22Rv1 (cell line): Measurements from ENCODE around the gene DIPK2A.

Source experiments
- H3K27ac ChIP-seq: fragments of 450-650 bp; 2 replicates; pipeline ENCODE4 v1.5.1; 2017
- ZFX ChIP-seq: fragments of 450-650 bp; IDR thresholded peaks from 2 replicates; pipeline ENCODE4 v1.6.1; 2017; ENCODE audit warnings: antibody characterized with exemption, borderline replicate concordance
- TF ChIP-seq, protein P1 (sequence below): fragments of 450-650 bp; IDR thresholded peaks from 2 replicates; pipeline ENCODE4 v1.5.1; 2017; ENCODE audit warnings: mild to moderate bottlenecking

DIPK2A gene

DNA sequence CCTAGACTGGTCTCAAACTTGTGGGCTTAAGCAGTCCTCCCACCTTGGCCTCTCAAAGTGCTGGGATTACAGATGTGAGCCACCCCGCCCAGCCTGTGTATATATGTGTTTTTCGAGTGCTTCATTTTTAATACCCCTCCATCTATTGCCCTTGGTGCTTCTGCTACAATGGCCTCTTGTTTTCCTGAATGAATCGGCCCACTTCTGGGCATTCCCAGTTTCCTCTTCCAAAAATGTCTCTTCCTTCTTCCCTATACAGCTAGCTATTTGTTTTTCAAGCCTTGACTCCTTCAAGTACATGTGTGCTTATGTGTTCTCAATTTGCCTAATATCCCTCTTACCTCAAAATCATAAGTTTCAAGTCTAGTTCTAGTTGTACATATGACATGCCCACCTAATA is 16.7 kb downstream of the DIPK2A start:
- no peak for TF ChIP-seq ZFX
- TF ChIP-seq, protein P1, sequence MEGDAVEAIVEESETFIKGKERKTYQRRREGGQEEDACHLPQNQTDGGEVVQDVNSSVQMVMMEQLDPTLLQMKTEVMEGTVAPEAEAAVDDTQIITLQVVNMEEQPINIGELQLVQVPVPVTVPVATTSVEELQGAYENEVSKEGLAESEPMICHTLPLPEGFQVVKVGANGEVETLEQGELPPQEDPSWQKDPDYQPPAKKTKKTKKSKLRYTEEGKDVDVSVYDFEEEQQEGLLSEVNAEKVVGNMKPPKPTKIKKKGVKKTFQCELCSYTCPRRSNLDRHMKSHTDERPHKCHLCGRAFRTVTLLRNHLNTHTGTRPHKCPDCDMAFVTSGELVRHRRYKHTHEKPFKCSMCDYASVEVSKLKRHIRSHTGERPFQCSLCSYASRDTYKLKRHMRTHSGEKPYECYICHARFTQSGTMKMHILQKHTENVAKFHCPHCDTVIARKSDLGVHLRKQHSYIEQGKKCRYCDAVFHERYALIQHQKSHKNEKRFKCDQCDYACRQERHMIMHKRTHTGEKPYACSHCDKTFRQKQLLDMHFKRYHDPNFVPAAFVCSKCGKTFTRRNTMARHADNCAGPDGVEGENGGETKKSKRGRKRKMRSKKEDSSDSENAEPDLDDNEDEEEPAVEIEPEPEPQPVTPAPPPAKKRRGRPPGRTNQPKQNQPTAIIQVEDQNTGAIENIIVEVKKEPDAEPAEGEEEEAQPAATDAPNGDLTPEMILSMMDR, result no peak
- no peak overlapping the region for H3K27ac ChIP-seq

DNA sequence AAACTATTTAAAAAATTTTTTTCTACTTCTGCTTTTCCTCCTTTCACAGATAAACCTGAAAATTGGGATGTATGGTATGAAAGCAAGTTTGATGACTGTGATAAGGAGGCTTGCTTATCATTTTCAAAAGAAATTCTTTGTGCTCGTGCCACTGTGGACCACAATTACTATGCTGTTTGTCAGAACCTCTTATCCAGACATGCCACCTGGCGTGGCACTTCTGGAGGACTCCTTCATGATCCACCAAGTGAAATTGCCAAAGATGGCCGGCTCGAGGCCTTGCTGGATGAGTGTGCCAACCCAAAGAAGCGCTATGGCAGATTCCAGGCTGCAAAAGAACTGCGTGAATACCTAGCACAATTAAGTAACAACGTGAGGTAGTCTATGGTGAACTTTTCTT is 17.8 kb downstream of the DIPK2A start:
- TF ChIP-seq, protein P1, result no peak
- no peak for TF ChIP-seq ZFX
- no peak overlapping the region for H3K27ac ChIP-seq

DNA sequence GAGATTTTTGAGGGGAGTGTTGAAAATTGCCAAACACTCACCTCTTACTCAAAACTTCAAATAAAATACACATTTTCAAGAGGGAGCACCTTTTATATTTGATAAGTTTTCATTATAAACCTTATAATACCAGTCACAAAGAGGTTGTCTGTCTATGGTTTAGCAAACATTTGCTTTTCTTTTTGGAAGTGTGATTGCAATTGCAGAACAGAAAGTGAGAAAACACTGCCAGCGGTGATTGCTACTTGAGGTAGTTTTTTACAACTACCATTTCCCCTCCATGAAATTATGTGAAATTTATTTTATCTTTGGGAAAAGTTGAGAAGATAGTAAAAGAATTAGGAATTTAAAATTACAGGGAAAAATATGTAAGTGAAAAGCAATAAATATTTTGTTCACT is 20.1 kb downstream of the DIPK2A start:
- TF ChIP-seq, protein P1, result no peak
- no peak for TF ChIP-seq ZFX
- H3K27ac ChIP-seq, result no peak overlapping the region

DNA sequence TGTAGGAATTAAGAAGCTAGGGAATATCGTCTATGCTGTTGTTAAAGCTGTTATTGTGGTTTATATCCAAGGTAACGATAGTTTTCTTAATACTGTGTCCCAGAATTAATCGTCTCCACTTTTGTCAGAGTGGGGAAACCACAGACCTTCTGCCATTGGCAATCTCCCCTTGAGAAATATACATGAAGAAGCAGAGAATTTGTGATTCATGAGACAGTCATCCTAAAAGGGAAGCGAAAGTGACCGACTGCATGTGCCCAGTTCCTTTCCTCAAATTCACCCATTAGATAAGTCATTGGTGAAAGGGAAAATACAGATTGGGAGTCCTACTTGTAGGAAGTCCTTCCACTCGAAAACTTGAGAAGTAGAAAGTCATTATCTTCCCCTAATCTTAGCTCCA is 26.6 kb downstream of the DIPK2A start:
- no peak overlapping the region for H3K27ac ChIP-seq
- TF ChIP-seq, protein P1, result no peak
- no peak for TF ChIP-seq ZFX

DNA sequence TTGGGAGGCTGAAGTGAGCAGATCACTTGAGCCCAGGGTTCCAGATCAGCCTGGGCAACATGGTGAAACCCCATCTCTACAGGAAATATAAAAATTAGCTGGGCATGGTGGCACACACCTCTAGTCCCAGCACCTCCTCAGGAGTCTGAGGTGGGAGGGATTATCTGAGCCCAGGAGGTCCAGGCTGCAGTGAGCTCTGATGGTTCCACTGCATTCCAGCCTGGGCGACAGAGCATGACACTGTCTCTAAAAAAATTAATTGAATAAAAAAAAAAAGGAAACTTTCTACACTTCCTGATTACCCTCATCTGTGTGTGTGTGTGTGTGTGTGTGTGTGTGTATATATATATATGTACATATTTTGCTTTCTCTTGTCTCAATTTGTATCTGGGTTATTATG is 31.4 kb downstream of the DIPK2A start:
- H3K27ac ChIP-seq, result no peak overlapping the region
- TF ChIP-seq, protein P1, result no peak
- TF ChIP-seq ZFX, result no peak

DNA sequence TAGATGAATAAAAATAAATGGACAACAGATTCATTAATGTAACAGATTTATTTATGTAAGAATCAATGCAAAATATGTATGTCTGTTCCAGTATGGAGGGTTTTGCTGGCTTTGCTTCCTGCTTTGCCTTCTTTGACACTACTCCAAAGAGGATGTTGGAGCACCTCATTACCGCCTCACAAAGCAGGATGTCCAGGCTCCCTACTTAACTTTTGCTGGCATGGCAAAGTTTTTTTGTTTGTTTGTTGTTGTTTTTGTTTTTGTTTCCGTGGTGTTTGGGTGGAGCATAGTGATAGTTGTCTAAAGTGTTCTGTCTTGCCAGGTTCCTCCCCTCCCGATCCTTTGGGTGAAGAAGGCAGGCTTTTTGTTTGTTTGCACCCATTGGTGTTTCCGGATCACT is 38.7 kb downstream of the DIPK2A start:
- TF ChIP-seq, protein P1, result no peak
- no peak for TF ChIP-seq ZFX
- no peak overlapping the region for H3K27ac ChIP-seq

DNA sequence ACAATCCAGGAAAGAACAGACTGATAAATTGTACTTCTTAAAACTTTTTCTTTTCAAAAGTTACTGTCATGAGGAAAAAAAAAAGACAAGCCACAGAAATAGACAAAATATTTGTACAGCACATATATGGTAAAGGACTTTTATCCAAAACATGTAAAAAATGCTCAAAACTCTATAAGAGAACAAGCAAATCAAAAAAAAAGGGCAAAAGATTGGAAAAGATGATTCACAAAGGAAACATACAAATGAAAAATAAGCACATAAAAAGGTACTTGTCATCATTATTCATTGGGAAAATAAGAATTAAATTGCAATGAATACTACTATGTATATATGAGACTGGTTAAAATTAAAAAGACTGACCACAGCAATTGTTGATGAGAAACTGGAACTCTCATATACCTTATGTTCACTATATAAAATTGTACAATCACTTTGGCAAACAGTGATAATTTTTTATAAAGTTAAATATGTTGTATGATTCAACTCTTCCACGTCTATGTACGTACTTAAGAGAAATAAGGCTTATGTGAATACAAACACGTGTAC is 39.7 kb downstream of the DIPK2A start:
- H3K27ac ChIP-seq, result no peak overlapping the region
- TF ChIP-seq ZFX, result no peak
- TF ChIP-seq, protein P1, result no peak
